ENCODE data around the gene ESRP2. TPM values are rescaled to one million over a fixed set of nuclear protein-coding genes. Genes with fewer than 3 reads are reported as not detected.

The ESRP2 gene
- total RNA-seq, 2 donors from 2014 or later: 55.0 to 56.0 TPM

GRCh38 chr16:68257906-68258800 is 22.2 kb upstream of the ESRP2 start:
- Histone ChIP-seq H3K27me3 (no peaks in the 10 kb centered on the region), H3K27ac (no peak overlapping the region), H3K4me3 (no peak overlapping the region), H3K36me3 (replicated peaks in 1 of 2; ENCODE audit: insufficient read depth in 1 of 2, low read depth in 2 of 2) (peaks cover 0 to 3% of the 10 kb centered on the region in 2 donors), H3K4me1 (no peaks in the 10 kb centered on the region), H3K9me3 (no peaks in the 10 kb centered on the region)
- no peak for ATAC-seq
- no peak for DNase-seq
- TF ChIP-seq POLR2A (IDR thresholded peaks at IDR 0.05) (no peak), CTCF (IDR thresholded peaks at IDR 0.05) (no peak)
- intact Hi-C loops (cut with DNase I): no loop called here
- WGBS, 2 donors: 74 to 82% methylated on average over 11 to 13 of the region's 13 CpGs

- H3K9me3 ChIP-seq: no peaks in the 10 kb centered on the region
- TF ChIP-seq CTCF (IDR thresholded peaks at IDR 0.05) (no peak), POLR2A (IDR thresholded peaks at IDR 0.05) (no peak)
- intact Hi-C loops (cut with DNase I): no loop called here
- H3K4me3 ChIP-seq: no peak overlapping the region
- H3K36me3 ChIP-seq (replicated peaks in 1 of 2; ENCODE audit: insufficient read depth in 1 of 2, low read depth in 2 of 2): peaks cover 0 to 3% of the 10 kb centered on the region in 2 donors
- no peaks in the 10 kb centered on the region for H3K27me3 ChIP-seq
- 76 to 83% methylated on average over 3 to 6 of the region's 6 CpGs for whole genome bisulfite sequencing, 2 donors
- ATAC-seq (no peak), DNase-seq (no peak)
- H3K4me1 ChIP-seq: no peaks in the 10 kb centered on the region
- H3K27ac ChIP-seq: no peak overlapping the region
Measured at GRCh38 chr16:68257251-68257905, 21.5 kb upstream of the ESRP2 start.

GRCh38 chr16:68255712-68256111 is 19.8 kb upstream of the ESRP2 start:
- no peaks in the 10 kb centered on the region for H3K27me3 ChIP-seq
- no peaks in the 10 kb centered on the region for H3K4me1 ChIP-seq
- no peaks in the 10 kb centered on the region for H3K9me3 ChIP-seq
- no peak for DNase-seq
- TF ChIP-seq POLR2A (IDR thresholded peaks at IDR 0.05) (no peak), CTCF (IDR thresholded peaks at IDR 0.05) (no peak)
- H3K4me3 ChIP-seq: no peak overlapping the region
- no peak for ATAC-seq
- WGBS, 2 donors: 87 to 94% methylated on average over 9 to 17 of the region's 18 CpGs
- peaks cover 0 to 3% of the 10 kb centered on the region in 2 donors for H3K36me3 ChIP-seq (replicated peaks in 1 of 2; ENCODE audit: insufficient read depth in 1 of 2, low read depth in 2 of 2)
- intact Hi-C loops (cut with DNase I): no loop called here
- no peak overlapping the region for H3K27ac ChIP-seq

GRCh38 chr16:68253721-68254120 is 17.8 kb upstream of the ESRP2 start:
- intact Hi-C loops (cut with DNase I): no loop called here
- no peak for ATAC-seq
- TF ChIP-seq CTCF (IDR thresholded peaks at IDR 0.05) (no peak), POLR2A (IDR thresholded peaks at IDR 0.05) (no peak)
- H3K27me3 ChIP-seq: no peaks in the 10 kb centered on the region
- no peaks in the 10 kb centered on the region for H3K4me1 ChIP-seq
- no peak for DNase-seq
- 81 to 92% methylated on average over 4 of the region's 4 CpGs for WGBS, 2 donors
- no peaks in the 10 kb centered on the region for H3K9me3 ChIP-seq
- peaks cover 0 to 5% of the 10 kb centered on the region in 2 donors for H3K36me3 ChIP-seq (replicated peaks in 1 of 2; ENCODE audit: insufficient read depth in 1 of 2, low read depth in 2 of 2)
- H3K27ac ChIP-seq: no peak overlapping the region
- H3K4me3 ChIP-seq: no peak overlapping the region
